ENCODE results near the gene CDH4.

The CDH4 gene

DNA sequence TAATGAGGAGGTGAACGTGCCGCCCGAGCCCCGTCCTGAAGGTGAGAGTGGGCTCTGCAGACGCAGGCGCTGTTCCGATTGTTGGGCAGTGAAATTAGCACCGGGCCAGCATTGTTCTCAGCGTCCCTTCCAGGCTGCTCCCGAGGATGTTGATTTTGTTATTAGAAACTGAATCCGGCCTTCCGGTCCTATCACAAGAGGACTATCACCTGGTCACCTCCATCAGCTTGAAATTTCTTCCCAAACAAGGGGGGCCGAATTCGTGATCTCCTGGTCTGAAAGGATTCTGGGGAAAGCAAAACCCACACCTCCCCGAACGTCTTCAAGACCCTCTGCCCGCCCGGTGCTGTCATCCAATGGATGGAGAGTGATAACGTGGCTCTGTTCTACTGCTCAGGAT is 627.6 kb downstream of the CDH4 start:
- no peak for DNase-seq

DNA sequence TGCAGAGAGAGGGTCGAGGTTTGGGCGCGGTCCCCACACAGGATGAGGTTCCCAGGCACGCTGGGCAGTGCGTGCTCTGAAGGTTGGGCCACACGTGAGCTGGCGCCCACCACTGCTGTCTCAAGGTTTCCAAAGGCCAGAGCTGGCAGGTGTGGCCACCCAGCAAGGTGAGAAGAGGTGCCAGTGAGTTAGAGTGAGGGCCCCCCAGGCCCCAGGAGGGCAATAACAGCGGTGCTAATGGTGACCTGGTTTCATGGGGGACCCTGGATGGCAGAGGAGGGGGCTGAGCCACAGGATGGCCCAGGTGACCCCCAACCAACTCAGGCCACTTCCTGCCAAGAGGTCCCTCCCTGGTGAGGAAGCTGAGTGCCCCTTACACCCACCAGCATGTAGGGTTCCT is 628.6 kb downstream of the CDH4 start:
- DNase-seq, result no peak

DNA sequence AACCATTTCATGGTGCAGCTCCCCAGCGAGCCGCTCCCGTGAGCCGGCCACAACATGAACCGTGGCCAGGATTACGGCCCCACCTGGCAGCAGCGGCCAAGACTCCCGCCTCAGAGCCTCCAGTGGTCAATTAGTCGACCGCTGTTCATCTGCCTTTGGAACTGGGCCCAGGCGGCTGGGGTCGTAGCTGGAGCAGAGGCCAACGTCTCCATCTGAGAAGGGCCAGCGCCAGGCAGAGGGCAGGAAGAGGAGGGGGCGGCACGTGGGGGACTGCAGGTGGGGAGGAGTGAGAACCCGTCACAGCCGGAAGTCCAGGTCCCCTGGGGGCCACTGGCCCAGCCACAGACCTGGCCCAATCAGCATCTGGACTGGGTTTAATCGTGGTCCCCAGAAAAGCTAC is 629.4 kb downstream of the CDH4 start:
- no peak for DNase-seq

DNA sequence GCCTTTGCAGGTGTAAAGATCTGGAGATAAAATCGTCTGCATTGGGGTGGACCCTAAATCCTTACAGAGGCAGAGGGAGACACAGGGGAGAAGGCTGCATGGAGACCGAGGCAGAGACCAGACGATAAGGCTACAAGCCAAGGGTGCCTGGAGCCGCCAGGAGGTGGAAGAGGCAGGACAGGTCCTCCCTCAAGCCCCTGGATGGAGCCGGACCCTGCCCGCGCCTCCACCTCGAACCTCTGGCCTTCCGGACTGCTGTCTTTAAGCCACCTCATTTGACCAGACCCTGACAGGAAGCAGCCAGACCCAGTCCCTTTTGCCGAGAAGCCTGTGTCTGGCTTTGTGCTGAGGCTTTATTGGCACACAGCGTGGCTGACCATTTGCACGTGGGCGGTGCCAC is 629.8 kb downstream of the CDH4 start:
- DNase-seq, result no peak

DNA sequence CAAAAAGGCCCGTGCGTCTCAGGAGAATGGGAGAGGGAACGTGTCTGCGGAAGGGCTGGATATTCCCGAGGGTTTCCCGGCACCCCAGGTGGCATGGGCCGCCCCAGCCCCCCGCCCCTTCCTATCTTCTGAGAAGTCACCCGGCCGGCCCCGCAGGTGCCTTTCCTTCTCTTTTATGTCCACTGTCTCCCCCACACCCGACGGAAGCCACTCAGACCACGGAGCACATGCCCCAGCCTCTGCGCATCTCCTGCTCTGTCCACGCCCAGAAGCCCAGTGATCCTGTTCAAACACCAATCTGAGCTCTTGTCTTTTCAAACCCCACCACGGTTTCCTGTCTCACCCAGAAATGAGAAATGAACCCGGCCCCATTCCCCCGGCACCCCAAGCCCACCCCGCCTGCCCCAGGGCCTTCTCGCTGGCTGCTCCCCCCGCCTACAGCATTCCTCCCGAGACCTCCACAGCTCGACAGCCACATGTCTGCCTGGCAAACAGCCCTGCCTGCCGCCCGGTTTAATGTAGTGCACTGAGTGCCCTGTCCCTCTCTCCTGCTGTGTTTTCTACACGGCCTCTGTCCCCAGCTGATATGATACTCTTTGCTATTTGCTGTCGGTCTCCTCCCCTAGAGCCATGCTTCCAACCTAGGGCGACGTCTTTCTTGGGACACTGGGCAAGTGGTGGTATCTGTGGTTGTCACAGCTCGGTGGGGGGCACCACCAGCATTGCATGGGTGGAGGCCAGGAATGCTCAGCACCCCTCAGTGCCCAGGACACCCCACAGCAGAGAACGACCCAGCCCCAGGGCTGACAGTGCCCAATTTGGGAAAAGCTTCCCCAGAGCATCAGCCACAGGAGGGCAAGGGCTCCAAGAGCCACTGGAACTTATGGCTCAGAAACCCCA is 630.9 kb downstream of the CDH4 start:
- DNase-seq, result no peak

DNA sequence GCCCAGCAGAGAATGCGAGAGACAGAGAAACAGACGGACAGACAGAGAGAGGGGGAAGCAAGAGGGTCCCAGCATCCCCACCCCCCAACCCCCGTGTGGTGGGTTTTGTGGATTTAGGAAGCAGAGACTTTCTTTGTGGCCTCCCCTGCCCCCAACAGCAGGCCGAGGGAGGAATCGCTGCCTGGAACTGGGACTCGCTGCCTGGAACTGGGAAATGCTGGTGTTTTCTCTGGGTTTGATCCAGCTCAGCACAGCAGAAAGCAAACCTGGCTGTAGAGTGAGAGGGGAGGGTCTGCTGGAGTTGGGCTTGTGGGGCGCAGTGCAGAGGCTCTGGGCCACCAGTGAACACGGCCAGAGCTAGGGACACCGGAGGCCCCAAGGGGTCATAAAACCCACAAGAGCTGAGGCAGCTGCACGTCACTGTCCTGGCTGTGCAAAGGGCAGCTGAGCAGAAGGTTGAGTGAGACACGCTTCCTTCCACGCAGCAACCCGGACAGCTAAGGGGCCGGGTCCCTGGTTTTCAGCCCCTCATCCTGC is 631.9 kb downstream of the CDH4 start:
- no peak for DNase-seq

DNA sequence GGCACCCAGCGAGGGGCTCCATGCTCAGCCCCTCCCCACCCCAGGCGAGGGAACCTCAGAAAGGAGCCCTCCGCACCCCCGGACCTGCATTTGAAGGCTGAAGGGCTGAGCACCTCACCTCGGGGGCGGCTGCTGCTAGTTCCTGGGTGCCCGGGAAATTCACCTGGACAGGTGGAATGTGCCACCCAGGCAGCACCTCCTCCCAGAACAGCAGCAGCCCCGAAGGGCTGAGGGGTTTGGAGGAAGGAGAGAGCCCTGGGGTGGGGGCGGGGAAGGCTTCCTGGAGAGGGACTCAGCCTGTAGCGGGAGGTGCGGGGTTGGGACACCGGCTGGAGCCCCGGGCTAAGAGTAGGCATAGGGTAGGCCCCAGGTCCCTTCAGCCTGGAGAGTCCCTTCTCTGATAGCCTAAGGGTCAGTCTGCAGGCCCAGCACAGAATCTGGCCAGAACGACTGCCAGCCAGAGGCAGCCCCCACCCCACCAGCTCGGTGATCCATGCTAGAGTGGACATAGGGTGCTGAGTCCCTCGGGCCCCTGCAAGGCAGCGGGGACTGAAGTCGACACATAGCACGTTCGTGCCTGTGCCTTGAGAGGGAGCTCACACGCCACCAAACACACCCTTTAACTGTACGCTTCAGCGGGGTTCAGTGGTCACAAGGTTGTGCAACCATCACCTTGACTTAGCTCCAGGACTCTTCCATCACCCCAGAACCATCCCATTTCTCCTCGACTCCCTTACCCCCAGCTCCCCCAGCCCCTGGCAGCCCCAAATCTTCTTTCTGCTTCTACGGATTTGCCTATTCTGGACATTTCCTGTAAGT is 632.7 kb downstream of the CDH4 start:
- no peak for DNase-seq

DNA sequence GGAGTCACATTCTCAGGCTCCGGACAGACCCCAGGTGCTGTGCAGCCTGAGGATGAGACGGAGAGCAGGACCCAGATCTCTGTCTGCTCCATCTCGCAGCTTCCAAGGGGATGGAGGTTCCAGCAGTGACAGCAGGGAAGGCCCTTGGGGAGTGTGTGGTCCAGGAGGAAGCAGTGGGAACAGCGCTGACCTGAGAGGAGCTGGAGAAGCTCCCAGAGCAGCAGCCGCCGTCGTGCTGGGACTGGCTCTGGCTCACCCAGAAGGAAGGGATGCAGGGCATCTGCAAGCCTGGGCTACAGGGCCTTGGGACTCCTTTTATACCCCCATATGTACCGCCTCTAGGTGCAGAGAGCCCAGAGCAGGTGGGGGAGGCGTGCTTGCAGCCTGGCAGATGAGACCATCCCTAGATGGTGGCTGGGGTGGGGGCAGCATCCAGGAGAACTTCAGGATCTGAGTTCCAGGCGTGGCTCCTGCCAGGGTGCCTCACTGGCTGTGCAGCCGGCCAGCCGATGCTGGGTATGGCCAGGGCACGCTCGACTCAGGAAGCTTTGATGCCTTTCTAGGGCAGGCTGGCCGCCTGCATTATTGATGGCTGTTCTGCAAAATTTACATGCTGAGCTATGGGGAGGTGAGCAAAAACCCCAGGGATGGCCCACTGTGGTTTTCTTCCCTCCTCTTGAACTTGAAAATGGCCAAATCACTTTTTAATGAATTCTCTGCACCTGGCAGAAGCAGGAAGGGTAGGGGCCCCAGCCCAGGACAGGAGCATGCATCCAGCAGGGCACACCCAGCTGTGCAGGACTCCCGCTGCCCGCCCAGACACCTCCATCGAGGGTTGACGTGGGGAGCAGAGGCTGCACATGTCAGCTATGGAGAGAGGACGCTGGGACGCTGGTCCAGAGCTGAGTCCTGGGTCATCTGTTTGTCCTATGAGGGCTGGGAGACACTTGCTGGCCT is 634.0 kb downstream of the CDH4 start:
- no peak for DNase-seq

DNA sequence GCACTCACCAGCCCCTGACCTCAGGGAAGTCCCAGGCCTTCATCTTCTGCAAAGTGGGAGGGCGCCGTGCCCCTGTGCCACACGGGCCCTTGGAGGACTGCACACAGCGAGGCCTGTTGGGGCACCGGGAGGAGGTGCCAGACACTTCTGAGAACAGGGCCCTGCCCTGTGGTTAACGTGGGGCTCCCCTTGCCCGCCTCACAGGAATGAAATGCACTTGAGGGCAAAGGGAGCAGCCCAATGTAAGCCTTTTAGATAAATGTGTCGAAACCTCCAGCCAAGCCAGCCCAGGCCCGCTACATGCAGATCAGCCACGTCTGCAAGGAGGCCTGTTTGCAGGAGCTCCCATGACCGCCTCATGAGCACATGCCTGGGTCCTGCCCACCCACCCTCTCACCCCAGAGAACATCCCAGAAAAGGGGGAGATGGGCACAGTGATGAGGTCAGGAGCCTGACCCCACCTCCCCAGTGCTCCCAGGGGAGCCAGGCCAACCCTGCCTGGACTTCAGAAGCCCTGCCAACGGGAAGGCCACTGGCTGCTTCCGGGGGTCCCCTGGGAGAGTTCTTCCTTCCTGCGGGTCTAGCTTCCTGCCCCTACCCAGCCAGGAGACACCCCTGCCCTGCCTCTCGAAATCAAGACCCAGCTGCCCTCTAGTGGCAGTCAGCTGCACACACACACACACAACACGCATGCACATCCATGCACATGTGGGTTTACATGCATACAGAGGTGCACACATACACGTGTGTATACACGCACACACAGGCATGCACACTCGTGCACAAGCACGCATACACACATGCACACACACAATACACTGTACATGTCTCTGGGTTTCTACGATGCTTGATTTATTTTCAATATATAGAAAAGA is 634.9 kb downstream of the CDH4 start:
- peak; percentile 31 for DNase-seq

DNA sequence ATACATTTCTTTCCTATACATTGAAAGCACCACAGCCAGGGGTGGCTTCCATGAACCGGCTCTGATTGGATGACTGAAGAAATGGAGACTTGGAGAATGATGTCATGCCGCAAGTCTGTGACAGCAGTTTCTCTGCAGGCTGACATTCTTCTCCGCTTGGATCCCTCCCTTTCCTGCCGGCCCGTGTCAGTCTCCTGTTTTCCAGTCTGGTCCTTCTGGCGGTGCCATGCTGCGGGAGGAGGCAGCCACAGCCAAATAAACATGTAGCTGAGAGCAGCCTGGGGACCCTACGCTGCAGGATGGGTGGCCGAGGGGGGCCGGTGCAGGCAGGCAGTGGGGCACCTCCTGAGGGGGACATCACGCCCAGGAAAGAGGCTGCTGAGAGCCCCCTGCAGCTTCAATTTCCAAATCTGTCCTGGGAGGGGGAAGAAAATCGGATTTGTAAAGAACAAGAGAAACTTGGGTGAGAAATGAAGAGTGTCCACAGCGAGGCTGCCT is 635.6 kb downstream of the CDH4 start:
- DNase-seq, result no peak

DNA sequence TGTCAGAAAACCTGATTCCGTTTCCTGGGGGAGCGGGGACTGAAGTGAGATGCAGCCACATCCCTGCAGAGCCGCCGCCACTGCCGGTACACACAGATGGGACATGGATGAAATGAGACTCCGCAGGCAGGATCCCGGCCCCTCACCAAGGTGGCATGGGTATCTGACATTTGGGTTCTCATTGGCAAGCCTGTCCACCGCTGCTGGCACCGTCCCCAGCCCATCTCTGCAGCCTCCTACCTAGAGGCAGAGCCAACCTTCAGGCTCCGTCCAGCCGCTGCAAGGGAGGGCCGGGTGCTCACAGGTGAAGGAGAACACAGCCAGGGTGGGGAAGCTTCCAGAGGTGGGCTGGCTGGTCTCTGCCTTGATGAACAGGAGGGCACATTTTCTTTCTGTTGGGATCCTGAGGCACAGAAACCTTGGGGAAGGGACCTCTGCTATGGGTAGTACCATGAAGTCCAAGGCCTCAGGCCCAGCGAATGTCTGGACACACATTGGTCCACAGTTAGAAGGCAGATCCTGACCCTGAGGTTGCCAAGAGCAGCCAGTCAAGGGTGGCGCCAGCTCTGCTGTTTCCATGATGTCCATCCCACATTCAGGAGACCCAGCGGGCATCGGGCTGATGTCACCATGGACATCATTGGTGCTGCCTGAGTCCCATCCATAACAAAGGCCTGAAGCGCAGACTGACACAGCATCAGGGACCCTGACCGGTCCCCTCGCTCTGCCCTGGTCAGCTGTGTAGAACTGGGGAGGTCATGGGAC is 636.2 kb downstream of the CDH4 start:
- no peak for DNase-seq

DNA sequence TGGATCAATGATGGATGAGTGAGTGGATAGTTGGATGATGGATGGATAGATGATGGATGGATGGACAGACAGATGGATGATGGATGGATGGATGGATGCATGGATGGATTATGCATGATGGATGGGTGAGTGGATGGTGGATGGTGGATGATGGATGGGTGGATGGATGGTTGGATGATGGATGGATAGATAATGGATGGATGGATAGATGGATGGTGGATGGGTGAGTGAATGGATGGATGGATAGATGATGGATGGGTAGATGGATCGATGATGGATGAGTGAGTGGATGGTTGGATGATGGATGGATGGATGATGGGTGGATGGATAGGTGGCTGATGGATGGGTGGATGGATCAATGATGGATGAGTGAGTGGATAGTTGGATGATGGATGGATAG is 637.6 kb downstream of the CDH4 start:
- no peak for DNase-seq

DNA sequence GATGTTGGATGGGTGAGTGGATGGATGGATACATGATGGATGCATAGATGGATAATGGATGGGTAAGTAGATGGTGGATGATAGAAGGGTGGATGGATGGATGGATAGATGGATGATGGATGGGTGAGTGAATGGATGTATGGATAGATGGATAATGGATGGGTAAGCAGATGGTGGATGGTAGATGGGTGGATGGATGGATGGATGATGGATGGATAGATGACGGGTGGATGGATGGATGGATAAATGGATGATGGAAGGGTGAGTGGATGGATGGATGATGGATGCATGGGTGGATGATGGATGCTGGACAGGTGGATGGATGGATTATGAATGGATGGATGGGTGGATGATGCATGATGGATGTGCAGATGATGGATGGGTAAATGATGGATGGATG is 638.1 kb downstream of the CDH4 start:
- DNase-seq, result no peak

DNA sequence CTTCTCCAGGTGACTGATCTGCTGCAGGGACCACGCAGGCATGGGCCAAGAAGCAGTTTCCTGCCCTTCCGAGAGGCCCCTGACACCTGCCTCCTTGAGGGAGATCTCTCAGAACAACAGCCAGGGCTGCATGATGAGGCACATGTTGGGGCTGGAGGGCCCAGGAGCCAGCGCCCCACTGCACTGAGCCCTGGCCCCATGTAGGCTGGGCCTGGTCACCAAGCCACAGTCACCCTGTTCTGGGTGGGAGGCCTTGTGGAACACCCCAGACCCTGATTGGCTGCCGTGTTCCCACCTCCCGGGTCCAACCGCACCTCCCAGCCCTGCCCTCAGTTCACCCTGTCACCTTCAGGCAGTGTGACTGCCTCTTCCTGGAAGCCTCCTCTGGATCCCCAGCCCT is 639.4 kb downstream of the CDH4 start:
- no peak for DNase-seq

DNA sequence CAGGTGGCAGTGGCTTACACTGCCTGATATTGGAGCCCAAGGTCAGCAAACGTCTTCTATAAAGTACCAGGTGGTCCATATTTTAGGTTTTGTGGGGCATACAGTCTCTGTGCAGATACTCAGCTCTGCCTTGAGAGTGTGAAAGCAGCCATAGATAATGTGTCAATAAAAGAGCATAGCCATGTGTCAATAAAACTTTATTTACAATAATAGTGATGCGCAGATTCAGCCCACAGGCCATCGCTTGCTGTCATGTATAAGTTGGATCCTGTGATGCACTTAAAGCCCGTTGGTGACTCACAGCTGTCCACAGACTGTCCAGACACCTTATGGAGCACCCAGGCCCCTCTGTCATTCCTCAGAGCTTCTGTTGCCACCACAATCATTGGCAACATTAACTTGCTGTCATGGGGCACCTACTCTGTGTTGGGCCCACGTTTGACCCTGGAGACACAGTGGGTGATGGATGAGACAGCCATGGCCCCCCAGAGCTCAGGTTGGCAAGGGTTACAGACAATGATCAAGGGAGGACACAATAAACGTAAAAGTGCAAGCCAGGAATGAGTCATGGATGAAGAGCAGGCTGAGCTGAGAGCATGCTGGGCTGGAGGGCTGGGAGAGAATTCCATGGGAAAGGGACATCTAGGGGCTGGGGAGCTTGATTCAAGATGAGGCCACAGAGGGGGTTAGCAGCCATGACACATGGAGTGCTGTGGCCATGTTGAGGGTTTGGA is 640.0 kb downstream of the CDH4 start:
- no peak for DNase-seq

DNA sequence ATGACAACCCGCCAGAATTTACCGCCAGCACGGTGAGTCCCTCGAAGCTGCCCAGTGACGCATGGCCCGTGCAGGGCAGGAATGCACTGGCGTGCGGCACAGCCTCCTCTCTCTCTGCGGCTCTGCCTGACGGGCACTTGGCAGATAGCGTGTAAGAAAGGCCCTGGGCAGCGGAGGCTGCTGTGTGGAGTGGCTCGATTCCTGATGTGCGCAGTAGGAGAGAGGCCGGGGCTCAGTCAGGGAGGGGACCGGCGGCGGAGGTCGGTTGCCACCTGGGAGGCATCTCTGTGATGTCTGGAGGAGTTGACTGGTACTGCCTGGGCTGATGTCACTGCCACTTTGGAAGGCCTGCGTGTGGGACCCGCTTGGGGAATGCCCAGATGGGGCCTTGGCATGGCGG is 643.0 kb downstream of the CDH4 start:
- DNase-seq, result no peak

DNA sequence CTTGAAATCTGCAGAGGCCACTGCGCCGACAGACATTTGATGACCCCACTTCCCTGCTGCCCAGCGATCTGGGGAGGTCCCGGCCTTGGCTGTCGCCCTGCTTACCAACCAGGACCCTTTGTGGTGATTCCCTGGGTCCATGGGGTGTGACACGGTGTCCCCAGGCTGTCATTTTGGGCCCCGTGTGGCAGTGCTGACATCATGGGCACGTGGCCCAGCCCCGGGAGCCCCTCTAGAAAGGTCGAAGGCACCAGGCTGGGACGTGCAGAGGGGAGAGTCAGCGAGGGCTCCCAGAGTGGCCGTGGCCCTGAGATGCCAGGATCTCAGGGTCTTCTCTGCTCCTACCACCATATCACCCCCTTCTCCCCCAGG is 643.6 kb downstream of the CDH4 start:
- DNase-seq, result no peak

DNA sequence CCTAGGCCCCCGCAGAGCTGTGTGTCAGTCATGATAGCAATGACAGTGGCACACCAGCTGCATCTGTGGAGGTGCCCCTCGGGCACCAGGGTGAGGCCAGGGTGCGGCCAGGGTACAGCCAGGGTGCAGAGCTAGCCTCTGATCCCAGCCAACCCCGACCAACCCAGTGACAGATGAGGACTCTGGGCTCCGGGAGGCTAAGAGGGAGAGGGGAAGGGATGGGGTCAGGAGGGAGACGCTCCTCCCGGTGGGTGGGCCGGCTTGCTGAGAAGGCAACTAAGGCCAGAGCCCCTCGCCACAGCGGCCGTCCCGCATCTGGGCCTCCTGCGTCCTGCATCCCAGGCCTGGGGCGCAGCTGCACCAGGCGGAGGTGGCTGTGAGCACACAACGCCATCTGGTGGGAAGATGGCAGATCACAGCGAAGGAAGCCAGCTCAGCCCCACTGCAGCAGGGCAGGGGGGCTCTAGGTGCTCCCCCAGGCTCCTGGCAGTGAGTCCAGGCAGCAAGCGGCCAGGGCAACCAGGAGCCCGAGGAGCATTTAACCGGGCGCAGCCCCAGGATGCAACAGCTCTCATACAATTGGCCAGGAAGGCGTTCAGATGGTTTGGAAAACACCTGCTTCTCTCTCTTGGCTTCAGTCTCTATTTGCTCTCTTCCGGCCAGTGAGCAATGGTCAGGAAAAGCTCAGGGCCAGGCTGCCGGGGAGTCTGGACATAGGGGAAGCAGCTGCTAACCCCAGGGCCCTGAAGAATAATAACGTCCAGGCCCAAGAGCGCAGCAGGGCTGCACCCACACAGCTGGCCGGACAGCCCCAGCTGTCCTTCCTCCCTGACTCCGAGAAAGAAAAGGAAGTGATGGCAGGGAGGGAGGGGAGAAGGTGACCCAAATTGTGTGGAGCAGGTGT is 644.2 kb downstream of the CDH4 start:
- DNase-seq, result no peak

All from CD4-positive, alpha-beta T cell treated with Interleukin-21 for 1 hour (primary cell).